Pancreas (tissue), 10 donors: ENCODE measurements around the gene RPN2. TPM values are rescaled to one million over a fixed set of nuclear protein-coding genes. Genes with fewer than 3 reads are reported as not detected.
A peak's percentile ranks its signal among the peaks of the same experiment; 100 is the strongest.

Experiments used
- ATAC-seq, 4 donors: fragments of 200-7000 bp; cut with Tn5 transposase; one replicate each; pipeline versions ENCODE4 v1.8.0 to v1.9.1; 2020; ENCODE audit warnings: mild to moderate bottlenecking in 4 of 4, moderate library complexity in 4 of 4
- DNase-seq, 6 donors: peaks; one replicate each; pipeline ENCODE4 v3.0.0-alpha.2; 2020
- FAIRE-seq: peaks from 2 replicates; lab custom pipeline; 2012; peaks lifted over from hg19 to GRCh38; lab: Jason Lieb, UNC
- H3K27ac ChIP-seq, 4 donors: fragments of 200-600 bp; sonication (generic); 1 replicate in 3 of 4; 2 replicates in 1 of 4; pipeline versions ENCODE4 v1.5.0 to v1.8.0; 2020
- H3K27me3 ChIP-seq, 4 donors: fragments of 200-600 bp; one replicate each; pipeline ENCODE4 v1.8.0; 2021
- H3K36me3 ChIP-seq, 3 donors: fragments of 200-600 bp; sonication (generic) in 1 of 3; one replicate each; pipeline versions ENCODE4 v1.5.0 to v1.8.0; 2020 to 2021
- H3K4me1 ChIP-seq, 3 donors: fragments of 200-600 bp; one replicate each; pipeline ENCODE4 v1.8.0; 2021
- H3K4me3 ChIP-seq, 4 donors: fragments of 200-600 bp; sonication (generic) in 2 of 4; one replicate each; pipeline versions ENCODE4 v1.5.0 to v1.8.0; 2020 to 2021
- H3K9me3 ChIP-seq, 4 donors: fragments of 200-600 bp; one replicate each; pipeline ENCODE4 v1.8.0; 2021
- WGBS, 2 donors: extraction: QIAGEN DNeasy Blood & Tissue Kit; methylation state at CpG; one replicate each; pipeline ENCODE4 v1.1.7; 2013; 5-methylcytosine and 5-hydroxymethylcytosine counted together
- intact Hi-C, 3 donors: fragments of 100-400 bp; cut with DNase I; formaldehyde crosslinking; loops; one replicate each; pipeline versions ENCODE4 v1.11.1 to v1.14.2; 2022
- polyA plus RNA-seq, 2 donors: library from polyadenylated mRNA; stranded (reverse); fragments of 200-250 nt; gene quantifications; one replicate each; pipeline ENCODE4 v1.2.3, GENCODE V29; 2013
- total RNA-seq, 6 donors: library from RNA; stranded (reverse); fragmentation: NEBNext Ultra II Directional in 4 of 6; extraction: Animal tissue kit (Norgen Biotek cat#: 25700) in 4 of 6; gene quantifications; one replicate each; pipeline versions ENCODE4 v1.2.1 to v1.2.4, GENCODE V29; 2021 to 2023
- TF ChIP-seq, protein P1 (sequence below), 4 donors: fragments of 200-600 bp; sonication (generic) in 3 of 4; IDR thresholded peaks; one replicate each; pipeline versions ENCODE4 v1.5.0 to v1.8.0; 2021; ENCODE audit warnings: antibody characterized with exemption in 4 of 4
- donor health status: healthy with polysubstance abuse.
- donor health status: DM: no; HTN: no; CAD: no; lungs with moderate emphysema.
- donor health status: DM: no; HTN: no; CAD: no.
- donor health status: control.
- donor health status: control.
- donor health status: Bipolar disorder and iron deficiency.
- donor health status: DM: yes; HTN: yes; CAD: no.
- donor health status: DM: no; HTN: no; CAD: no.
- donor health status: DM: no; HTN: no; CAD: no.
- donor health status: DM: yes; HTN: yes; CAD: no.

The RPN2 gene
- total RNA-seq (100 to 1,000 TPM in 2 of 6 donors, 10 to 100 TPM in 4; 54.4 to 117 (median 87.6) TPM), polyA plus RNA-seq (10 to 100 TPM; 43.8 to 78.9 TPM)

DNA sequence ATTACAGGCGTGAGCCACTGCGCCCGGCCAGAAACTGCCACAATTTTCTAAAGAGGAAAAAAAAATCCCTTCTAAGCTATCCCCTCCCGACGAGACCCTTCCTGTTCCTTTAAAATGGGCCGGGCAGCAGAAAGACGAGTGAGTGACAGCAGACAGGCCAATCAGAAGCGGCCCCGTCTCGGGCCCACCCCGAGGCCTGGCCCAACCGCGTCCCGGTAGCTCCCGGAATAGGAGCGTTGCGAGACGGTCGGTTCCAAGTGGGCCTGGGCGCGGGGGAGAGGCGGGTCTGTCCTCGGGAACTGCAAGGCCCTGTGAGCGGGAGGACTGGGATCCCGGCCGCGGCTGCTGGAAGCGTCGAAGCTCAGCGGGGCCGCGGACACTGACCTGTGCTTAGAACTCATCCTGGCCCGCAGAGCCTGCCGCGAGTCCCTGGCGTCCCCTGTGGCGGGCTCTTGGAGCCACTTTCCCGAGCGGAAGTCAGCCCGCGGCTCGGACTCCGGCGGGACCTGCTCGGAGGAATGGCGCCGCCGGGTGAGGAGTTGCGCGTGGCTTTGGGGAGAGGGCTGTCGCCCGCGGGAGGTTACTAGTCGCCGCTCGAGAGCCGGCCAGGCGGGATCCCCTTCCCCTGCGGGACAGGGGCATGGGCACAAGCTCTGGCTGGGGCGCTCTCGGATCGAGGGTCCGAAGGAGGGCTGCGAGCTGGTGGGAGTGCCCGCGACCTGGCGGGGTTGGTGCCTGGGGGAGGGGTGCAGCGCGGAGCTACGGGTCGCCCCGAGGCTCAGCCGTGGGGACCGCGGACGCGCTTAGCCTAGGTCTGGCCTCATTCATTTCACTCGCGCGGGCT is at the start of gene RPN2, which contains the start of gene MROH8:
Gene RPN2, plus strand, starts transcription at position 492 of the 844 bp plus-strand sequence. Its CDS starts 27 bp downstream, at position 519.
Gene MROH8, minus strand, starts transcription at position 710 of the 844 bp plus-strand sequence.
- WGBS, 2 donors: 0% methylated on average over 79 to 80 of the region's 80 CpGs
- DNase-seq (peak; percentile 96 to 98 (median 98)), ATAC-seq (peak; percentile 93 to 98 (median 96)), FAIRE-seq (peak; percentile 34)
- Histone ChIP-seq H3K9me3 (no peaks in the 10 kb centered on the region), H3K36me3 (peaks cover 0 to 6% (median 0%) of the 10 kb centered on the region in 3 donors), H3K27me3 (no peaks in the 10 kb centered on the region), H3K27ac (peak within 1 kb of the TSS; percentile 98 to 100 (median 99)), H3K4me1 (peaks cover 0 to 25% (median 8%) of the 10 kb centered on the region in 3 donors), H3K4me3 (peak within 1 kb of the TSS; percentile 77 to 98 (median 88))
- TF ChIP-seq, protein P1, sequence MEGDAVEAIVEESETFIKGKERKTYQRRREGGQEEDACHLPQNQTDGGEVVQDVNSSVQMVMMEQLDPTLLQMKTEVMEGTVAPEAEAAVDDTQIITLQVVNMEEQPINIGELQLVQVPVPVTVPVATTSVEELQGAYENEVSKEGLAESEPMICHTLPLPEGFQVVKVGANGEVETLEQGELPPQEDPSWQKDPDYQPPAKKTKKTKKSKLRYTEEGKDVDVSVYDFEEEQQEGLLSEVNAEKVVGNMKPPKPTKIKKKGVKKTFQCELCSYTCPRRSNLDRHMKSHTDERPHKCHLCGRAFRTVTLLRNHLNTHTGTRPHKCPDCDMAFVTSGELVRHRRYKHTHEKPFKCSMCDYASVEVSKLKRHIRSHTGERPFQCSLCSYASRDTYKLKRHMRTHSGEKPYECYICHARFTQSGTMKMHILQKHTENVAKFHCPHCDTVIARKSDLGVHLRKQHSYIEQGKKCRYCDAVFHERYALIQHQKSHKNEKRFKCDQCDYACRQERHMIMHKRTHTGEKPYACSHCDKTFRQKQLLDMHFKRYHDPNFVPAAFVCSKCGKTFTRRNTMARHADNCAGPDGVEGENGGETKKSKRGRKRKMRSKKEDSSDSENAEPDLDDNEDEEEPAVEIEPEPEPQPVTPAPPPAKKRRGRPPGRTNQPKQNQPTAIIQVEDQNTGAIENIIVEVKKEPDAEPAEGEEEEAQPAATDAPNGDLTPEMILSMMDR (IDR thresholded peaks at IDR 0.05): no peak
- intact Hi-C loops: no loop called here

DNA sequence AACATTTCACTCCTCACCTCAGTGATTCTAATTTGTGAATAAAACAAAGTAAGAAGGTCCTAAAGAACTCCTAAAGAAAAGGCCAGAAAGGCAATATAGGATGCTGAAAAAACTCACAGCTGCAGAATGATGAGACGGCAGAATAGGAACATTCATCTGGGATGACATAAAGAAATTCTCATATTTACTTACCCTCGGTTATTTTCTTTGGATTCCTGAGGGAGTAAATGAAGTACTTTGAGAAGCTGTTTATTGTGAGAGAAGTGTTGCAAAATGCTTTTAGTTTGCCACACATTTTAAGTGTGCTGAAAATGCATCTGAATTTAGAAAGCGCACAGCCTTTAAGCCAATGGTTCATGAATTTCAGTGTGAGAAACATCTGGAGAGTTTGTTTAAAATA is 47.6 kb upstream of the RPN2 start:
- Histone ChIP-seq H3K9me3 (no peaks in the 10 kb centered on the region), H3K27me3 (no peaks in the 10 kb centered on the region), H3K4me3 (no peak overlapping the region), H3K27ac (no peak overlapping the region), H3K4me1 (no peaks in the 10 kb centered on the region), H3K36me3 (no peaks in the 10 kb centered on the region)
- no peak for ATAC-seq
- TF ChIP-seq, protein P1 (IDR thresholded peaks at IDR 0.05): no peak
- intact Hi-C loops: no loop called here
- WGBS, 2 donors: 82 to 91% methylated on average over 3 of the region's 3 CpGs
- no peak for FAIRE-seq
- DNase-seq: no peak

DNA sequence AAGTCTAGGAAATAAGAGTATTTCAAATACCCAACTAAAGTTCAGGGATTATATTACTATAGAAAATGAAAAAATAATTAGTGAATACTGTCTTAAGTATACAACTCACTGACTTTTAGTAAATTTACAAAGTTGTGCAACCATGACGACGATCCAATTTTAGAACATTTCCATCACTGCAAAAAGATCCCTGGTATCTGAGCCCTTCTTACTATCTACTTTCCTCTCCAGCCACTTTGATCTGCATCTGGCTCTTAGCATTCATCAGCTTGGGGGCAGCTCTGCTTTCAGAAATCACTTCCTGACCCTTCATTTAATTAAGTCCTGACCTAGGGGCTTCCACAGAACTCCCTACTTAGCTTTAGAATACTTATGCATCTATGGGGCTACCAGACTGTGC is 45.2 kb upstream of the RPN2 start:
- H3K9me3 ChIP-seq: no peaks in the 10 kb centered on the region
- intact Hi-C loops: no loop called here
- H3K27me3 ChIP-seq: no peaks in the 10 kb centered on the region
- H3K4me1 ChIP-seq: no peaks in the 10 kb centered on the region
- FAIRE-seq (no peak), DNase-seq (no peak), ATAC-seq (no peak)
- no peak overlapping the region for H3K27ac ChIP-seq
- WGBS, 2 donors: 91 to 98% methylated on average over 2 of the region's 2 CpGs
- no peaks in the 10 kb centered on the region for H3K36me3 ChIP-seq
- TF ChIP-seq, protein P1 (IDR thresholded peaks at IDR 0.05): no peak
- no peak overlapping the region for H3K4me3 ChIP-seq

DNA sequence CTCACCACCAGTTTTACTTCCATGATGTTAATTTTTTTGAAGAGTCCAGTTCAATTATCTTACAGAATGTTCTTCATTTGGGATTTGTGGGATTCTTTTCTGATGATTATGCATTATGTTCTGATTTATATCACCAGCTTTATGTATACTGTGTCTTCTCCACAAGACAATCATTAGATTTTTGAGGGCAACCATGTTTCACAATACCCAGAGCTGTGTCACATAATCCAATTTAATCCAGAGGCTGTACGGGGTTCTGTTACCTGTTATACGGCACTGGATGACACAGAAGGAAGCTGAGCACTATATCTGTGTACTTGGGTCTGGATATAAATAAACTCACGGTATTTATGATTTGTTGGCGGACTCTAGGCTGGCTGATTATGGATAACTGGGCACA is 41.6 kb upstream of the RPN2 start:
- H3K9me3 ChIP-seq: no peaks in the 10 kb centered on the region
- WGBS, 2 donors: 88 to 90% methylated on average over 4 of the region's 4 CpGs
- no peak for FAIRE-seq
- H3K27ac ChIP-seq: no peak overlapping the region
- H3K4me3 ChIP-seq: no peak overlapping the region
- no peaks in the 10 kb centered on the region for H3K4me1 ChIP-seq
- intact Hi-C loops: no loop called here
- no peaks in the 10 kb centered on the region for H3K36me3 ChIP-seq
- H3K27me3 ChIP-seq: no peaks in the 10 kb centered on the region
- TF ChIP-seq, protein P1 (IDR thresholded peaks at IDR 0.05): no peak
- ATAC-seq: no peak
- DNase-seq: no peak

DNA sequence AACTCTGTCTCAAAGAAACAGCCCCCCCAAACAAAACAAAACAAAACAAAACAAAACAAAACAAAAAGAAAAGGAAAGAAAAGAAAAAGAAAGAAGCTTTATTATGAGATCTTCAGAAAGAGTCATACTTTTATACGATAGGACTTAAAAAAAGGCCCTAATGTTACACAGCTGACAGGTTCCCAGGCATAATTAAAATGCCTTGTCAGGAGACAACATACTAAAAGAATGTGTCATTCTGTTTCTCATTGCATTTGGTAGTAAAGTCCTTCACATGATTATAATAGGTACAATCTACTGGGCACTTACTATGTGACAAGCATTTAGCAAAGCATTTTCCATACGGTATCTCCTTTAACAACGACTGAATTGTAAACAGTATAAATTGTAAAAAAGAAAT is 36.4 kb upstream of the RPN2 start:
- whole genome bisulfite sequencing, 2 donors: 64 to 66% methylated on average over 3 of the region's 3 CpGs
- TF ChIP-seq, protein P1 (IDR thresholded peaks at IDR 0.05): no peak
- DNase-seq (no peak), ATAC-seq (peak in 1 of 4 donors; percentile 26), FAIRE-seq (no peak)
- H3K27ac ChIP-seq: no peak overlapping the region
- no peaks in the 10 kb centered on the region for H3K36me3 ChIP-seq
- H3K4me3 ChIP-seq: no peak overlapping the region
- H3K4me1 ChIP-seq: no peaks in the 10 kb centered on the region
- H3K9me3 ChIP-seq: no peaks in the 10 kb centered on the region
- H3K27me3 ChIP-seq: no peaks in the 10 kb centered on the region
- intact Hi-C loops: no loop called here
